Measurements from ENCODE around the gene CCDC170. TPM values are rescaled to one million over a fixed set of nuclear protein-coding genes. Genes with fewer than 3 reads are reported as not detected.

Gene CCDC170
- total RNA-seq, 2 donors from 2014 or later: not detected

GRCh38 chr6:151618717-151619116 is 124.9 kb downstream of the CCDC170 start:
- no peaks in the 10 kb centered on the region for H3K9me3 Mint-ChIP-seq
- DNase-seq (ENCODE audit: low spot score in 2 of 2) (no peak), ATAC-seq (no peak)
- H3K27ac Mint-ChIP-seq: no peak overlapping the region
- H3K36me3 Mint-ChIP-seq: no peaks in the 10 kb centered on the region

GRCh38 chr6:151620179-151620578 is 126.4 kb downstream of the CCDC170 start:
- no peaks in the 10 kb centered on the region for H3K36me3 Mint-ChIP-seq
- ATAC-seq: no peak
- H3K9me3 Mint-ChIP-seq: no peaks in the 10 kb centered on the region
- DNase-seq (ENCODE audit: low spot score in 2 of 2): no peak
- H3K27ac Mint-ChIP-seq: no peak overlapping the region

GRCh38 chr6:151624071-151624470 is 130.3 kb downstream of the CCDC170 start:
- ATAC-seq (no peak), DNase-seq (ENCODE audit: low spot score in 2 of 2) (no peak)
- Mint-ChIP-seq H3K9me3 (no peaks in the 10 kb centered on the region), H3K27ac (no peak overlapping the region), H3K36me3 (no peaks in the 10 kb centered on the region)

- no peak for ATAC-seq
- DNase-seq (ENCODE audit: low spot score in 2 of 2): no peak
- no peaks in the 10 kb centered on the region for H3K36me3 Mint-ChIP-seq
- no peaks in the 10 kb centered on the region for H3K9me3 Mint-ChIP-seq
- H3K27ac Mint-ChIP-seq: no peak overlapping the region
These were observed 130.7 kb downstream of the CCDC170 start for GRCh38 chr6:151624481-151624880.

GRCh38 chr6:151624900-151625536 is 131.2 kb downstream of the CCDC170 start:
- DNase-seq (ENCODE audit: low spot score in 2 of 2): no peak
- Mint-ChIP-seq H3K36me3 (no peaks in the 10 kb centered on the region), H3K27ac (no peak overlapping the region), H3K9me3 (no peaks in the 10 kb centered on the region)
- no peak for ATAC-seq

- no peak overlapping the region for H3K27ac Mint-ChIP-seq
- DNase-seq (ENCODE audit: low spot score in 2 of 2): peak in 1 of 2 donors; percentile 9
- H3K36me3 Mint-ChIP-seq: no peaks in the 10 kb centered on the region
- ATAC-seq: peak; percentile 41 to 87
- no peaks in the 10 kb centered on the region for H3K9me3 Mint-ChIP-seq
These were observed 134.1 kb downstream of the CCDC170 start for GRCh38 chr6:151627689-151628444.

GRCh38 chr6:151629791-151630190 is 136.0 kb downstream of the CCDC170 start:
- no peaks in the 10 kb centered on the region for H3K9me3 Mint-ChIP-seq
- no peak overlapping the region for H3K27ac Mint-ChIP-seq
- no peaks in the 10 kb centered on the region for H3K36me3 Mint-ChIP-seq
- ATAC-seq (no peak), DNase-seq (ENCODE audit: low spot score in 2 of 2) (no peak)

GRCh38 chr6:151630387-151630786 is 136.6 kb downstream of the CCDC170 start:
- Mint-ChIP-seq H3K9me3 (no peaks in the 10 kb centered on the region), H3K27ac (no peak overlapping the region), H3K36me3 (no peaks in the 10 kb centered on the region)
- no peak for ATAC-seq
- no peak for DNase-seq (ENCODE audit: low spot score in 2 of 2)

- Mint-ChIP-seq H3K9me3 (no peaks in the 10 kb centered on the region), H3K27ac (no peak overlapping the region), H3K36me3 (no peaks in the 10 kb centered on the region)
- no peak for DNase-seq (ENCODE audit: low spot score in 2 of 2)
- no peak for ATAC-seq
These were observed 137.3 kb downstream of the CCDC170 start for GRCh38 chr6:151630991-151631655.

GRCh38 chr6:151632415-151632987 is 138.7 kb downstream of the CCDC170 start:
- H3K9me3 Mint-ChIP-seq: no peaks in the 10 kb centered on the region
- no peak for ATAC-seq
- H3K36me3 Mint-ChIP-seq: no peaks in the 10 kb centered on the region
- DNase-seq (ENCODE audit: low spot score in 2 of 2): no peak
- H3K27ac Mint-ChIP-seq: no peak overlapping the region

- Mint-ChIP-seq H3K36me3 (peaks cover 0 to 5% of the 10 kb centered on the region in 2 donors), H3K27ac (no peak overlapping the region), H3K9me3 (peaks cover 5 to 6% of the 10 kb centered on the region in 2 donors)
- DNase-seq (ENCODE audit: low spot score in 2 of 2) (no peak), ATAC-seq (peak in 1 of 2 donors; percentile 67)
These were observed 139.9 kb downstream of the CCDC170 start for GRCh38 chr6:151633526-151634335.

GRCh38 chr6:151634336-151634720 is 140.5 kb downstream of the CCDC170 start:
- H3K27ac Mint-ChIP-seq: no peak overlapping the region
- no peak for DNase-seq (ENCODE audit: low spot score in 2 of 2)
- peaks cover 5 to 6% of the 10 kb centered on the region in 2 donors for H3K9me3 Mint-ChIP-seq
- ATAC-seq: peak in 1 of 2 donors; percentile 96
- peaks cover 0 to 5% of the 10 kb centered on the region in 2 donors for H3K36me3 Mint-ChIP-seq

- peaks cover 0 to 5% of the 10 kb centered on the region in 2 donors for H3K36me3 Mint-ChIP-seq
- DNase-seq (ENCODE audit: low spot score in 2 of 2) (no peak), ATAC-seq (no peak)
- peaks cover 5 to 11% of the 10 kb centered on the region in 2 donors for H3K9me3 Mint-ChIP-seq
- H3K27ac Mint-ChIP-seq: no peak overlapping the region
These were observed 141.9 kb downstream of the CCDC170 start for GRCh38 chr6:151635741-151636140.

- ATAC-seq: no peak
- H3K36me3 Mint-ChIP-seq: peaks cover 0 to 5% of the 10 kb centered on the region in 2 donors
- H3K9me3 Mint-ChIP-seq: peaks cover 7 to 15% of the 10 kb centered on the region in 2 donors
- DNase-seq (ENCODE audit: low spot score in 2 of 2): no peak
- H3K27ac Mint-ChIP-seq: no peak overlapping the region
These were observed 144.0 kb downstream of the CCDC170 start for GRCh38 chr6:151637814-151638213.

GRCh38 chr6:151639750-151640149 is 145.9 kb downstream of the CCDC170 start:
- H3K9me3 Mint-ChIP-seq: peaks cover 9 to 18% of the 10 kb centered on the region in 2 donors
- no peak for DNase-seq (ENCODE audit: low spot score in 2 of 2)
- no peak for ATAC-seq
- no peak overlapping the region for H3K27ac Mint-ChIP-seq
- H3K36me3 Mint-ChIP-seq: peaks cover 0 to 5% of the 10 kb centered on the region in 2 donors

- DNase-seq (ENCODE audit: low spot score in 2 of 2) (no peak), ATAC-seq (no peak)
- Mint-ChIP-seq H3K36me3 (peaks cover 0 to 5% of the 10 kb centered on the region in 2 donors), H3K27ac (no peak overlapping the region), H3K9me3 (peaks cover 9 to 18% of the 10 kb centered on the region in 2 donors)
These were observed 147.2 kb downstream of the CCDC170 start for GRCh38 chr6:151641028-151641427.

All from activated naive CD4-positive, alpha-beta T cell treated with anti-CD3 and anti-CD28 coated beads, Interleukin-2, amount 50 U/mL, for 72 hours (primary cell).